Ovary (tissue), 9 donors: ENCODE measurements around the gene KCTD5. TPM values are rescaled to one million over a fixed set of nuclear protein-coding genes. Genes with fewer than 3 reads are reported as not detected.
A peak's percentile ranks its signal among the peaks of the same experiment; 100 is the strongest.
"Not testable (repeated sequence)": the region's sequence is repeated elsewhere in the genome, so short reads cannot be mapped to it uniquely, and the experiment has no call there.

Source experiments
- DNase-seq, 5 donors: peaks; one replicate each; pipeline ENCODE4 v3.0.0-alpha.2; 2019 to 2020
- H3K27ac ChIP-seq, 2 donors: fragments of 200-600 bp; one replicate each; pipeline versions ENCODE4 v1.5.1 to v1.8.0; 2019 to 2022
- H3K27me3 ChIP-seq: fragments of 200-600 bp; one replicate; pipeline ENCODE4 v1.8.0; 2022
- H3K36me3 ChIP-seq: fragments of 200-600 bp; sonication (generic); one replicate; pipeline ENCODE4 v1.5.1; 2019
- H3K4me1 ChIP-seq: one replicate; pipeline ENCODE4 v1.8.1; 2013; ENCODE audit warnings: mild to moderate bottlenecking, moderate library complexity; ENCODE audit not compliant: insufficient read depth
- H3K4me3 ChIP-seq: fragments of 200-600 bp; sonication (generic); one replicate; pipeline ENCODE4 v1.5.1; 2017
- H3K9me3 ChIP-seq, 2 donors: fragments of 200-600 bp in 1 of 2; sonication (generic) in 1 of 2; one replicate each; pipeline versions ENCODE4 v1.5.1 to v1.8.1; 2013 to 2019; ENCODE audit warnings: mild to moderate bottlenecking in 1 of 2, moderate library complexity in 1 of 2
- EP300 ChIP-seq: sonication (generic); formaldehyde crosslinking; IDR thresholded peaks from one replicate; pipeline ENCODE4 v1.6.1; 2017; ENCODE audit warnings: antibody characterized with exemption
- POLR2A ChIP-seq: fragments of 450-650 bp; IDR thresholded peaks from one replicate; pipeline ENCODE4 v1.6.1; 2017; ENCODE audit warnings: antibody characterized with exemption, mild to moderate bottlenecking, moderate library complexity
- WGBS, 3 donors: extraction: QIAGEN DNeasy Blood & Tissue Kit in 1 of 3; methylation state at CpG; one replicate each; pipeline versions ENCODE4 v1.1.5 to v1.1.7; 2013 to 2017; 5-methylcytosine and 5-hydroxymethylcytosine counted together
- intact Hi-C, 4 donors: fragments of 100-400 bp; cut with DNase I; formaldehyde crosslinking; loops; one replicate each; pipeline versions ENCODE4 v1.11.0 to v1.15.1; 2022 to 2023
- polyA plus RNA-seq, 2 donors: library from polyadenylated mRNA; stranded (reverse); fragments of 200-250 nt in 1 of 2; fragments of 350-450 nt in 1 of 2; fragmentation: Illumina TruSeq in 1 of 2; extraction: RNeasy Lipid Tissue Mini Kit (QIAGEN cat#74804) in 1 of 2; gene quantifications; one replicate each; pipeline ENCODE4 v1.2.3, GENCODE V29; 2013 to 2014
- total RNA-seq, 7 donors: library from RNA; depleted of rRNA in 2 of 7; stranded (reverse); fragments of >200 nt in 2 of 7; fragmentation: NEBNext Ultra II Directional in 3 of 7; extraction: Animal tissue kit (Norgen Biotek cat#: 25700) in 3 of 7; gene quantifications; one replicate each; pipeline versions ENCODE4 v1.1.0 to v1.2.4, GENCODE V29; 2016 to 2023
- TF ChIP-seq, protein P1 (sequence below), 3 donors: fragments of 450-650 bp in 2 of 3; fragments of 200-600 bp in 1 of 3; IDR thresholded peaks; one replicate each; pipeline versions ENCODE4 v1.5.1 to v1.8.0; 2016 to 2022; ENCODE audit warnings: antibody characterized with exemption in 3 of 3, mild to moderate bottlenecking in 1 of 3
- donor health status: DM: no; HTN: no; CAD: no; lungs with moderate emphysema.
- donor health status: DM: no; HTN: no; CAD: no.
- donor health status: Bipolar disorder and iron deficiency.
- donor health status: DM: yes; HTN: yes; CAD: no.
- donor health status: DM: no; HTN: no; CAD: no.
- donor health status: DM: yes; HTN: yes; CAD: no.

The KCTD5 gene
- total and polyA plus RNA-seq, 9 donors = 12.2 to 19.8 (median 13.3) TPM

- no peaks in the 10 kb centered on the region for H3K36me3 ChIP-seq
- no peaks in the 10 kb centered on the region for H3K27me3 ChIP-seq
- DNase-seq = peak in 1 of 5 donors; percentile 24
- H3K4me3 ChIP-seq = no peak overlapping the region
- 45 to 59% (median 48%) methylated on average over 14 of the region's 14 CpGs for WGBS, 3 donors
- intact Hi-C loops = no loop called here
- peak overlapping the region in 1 of 2 donors; percentile 23 for H3K27ac ChIP-seq
- TF ChIP-seq, protein P1, sequence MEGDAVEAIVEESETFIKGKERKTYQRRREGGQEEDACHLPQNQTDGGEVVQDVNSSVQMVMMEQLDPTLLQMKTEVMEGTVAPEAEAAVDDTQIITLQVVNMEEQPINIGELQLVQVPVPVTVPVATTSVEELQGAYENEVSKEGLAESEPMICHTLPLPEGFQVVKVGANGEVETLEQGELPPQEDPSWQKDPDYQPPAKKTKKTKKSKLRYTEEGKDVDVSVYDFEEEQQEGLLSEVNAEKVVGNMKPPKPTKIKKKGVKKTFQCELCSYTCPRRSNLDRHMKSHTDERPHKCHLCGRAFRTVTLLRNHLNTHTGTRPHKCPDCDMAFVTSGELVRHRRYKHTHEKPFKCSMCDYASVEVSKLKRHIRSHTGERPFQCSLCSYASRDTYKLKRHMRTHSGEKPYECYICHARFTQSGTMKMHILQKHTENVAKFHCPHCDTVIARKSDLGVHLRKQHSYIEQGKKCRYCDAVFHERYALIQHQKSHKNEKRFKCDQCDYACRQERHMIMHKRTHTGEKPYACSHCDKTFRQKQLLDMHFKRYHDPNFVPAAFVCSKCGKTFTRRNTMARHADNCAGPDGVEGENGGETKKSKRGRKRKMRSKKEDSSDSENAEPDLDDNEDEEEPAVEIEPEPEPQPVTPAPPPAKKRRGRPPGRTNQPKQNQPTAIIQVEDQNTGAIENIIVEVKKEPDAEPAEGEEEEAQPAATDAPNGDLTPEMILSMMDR (IDR thresholded peaks at IDR 0.05) = no peak
- TF ChIP-seq POLR2A (no peak), EP300 (no peak)
- peaks cover 18% of the 10 kb centered on the region for H3K4me1 ChIP-seq
- no peaks in the 10 kb centered on the region for H3K9me3 ChIP-seq
These were observed 10.1 kb downstream of the KCTD5 start for GRCh38 chr16:2692251-2692947.

DNA sequence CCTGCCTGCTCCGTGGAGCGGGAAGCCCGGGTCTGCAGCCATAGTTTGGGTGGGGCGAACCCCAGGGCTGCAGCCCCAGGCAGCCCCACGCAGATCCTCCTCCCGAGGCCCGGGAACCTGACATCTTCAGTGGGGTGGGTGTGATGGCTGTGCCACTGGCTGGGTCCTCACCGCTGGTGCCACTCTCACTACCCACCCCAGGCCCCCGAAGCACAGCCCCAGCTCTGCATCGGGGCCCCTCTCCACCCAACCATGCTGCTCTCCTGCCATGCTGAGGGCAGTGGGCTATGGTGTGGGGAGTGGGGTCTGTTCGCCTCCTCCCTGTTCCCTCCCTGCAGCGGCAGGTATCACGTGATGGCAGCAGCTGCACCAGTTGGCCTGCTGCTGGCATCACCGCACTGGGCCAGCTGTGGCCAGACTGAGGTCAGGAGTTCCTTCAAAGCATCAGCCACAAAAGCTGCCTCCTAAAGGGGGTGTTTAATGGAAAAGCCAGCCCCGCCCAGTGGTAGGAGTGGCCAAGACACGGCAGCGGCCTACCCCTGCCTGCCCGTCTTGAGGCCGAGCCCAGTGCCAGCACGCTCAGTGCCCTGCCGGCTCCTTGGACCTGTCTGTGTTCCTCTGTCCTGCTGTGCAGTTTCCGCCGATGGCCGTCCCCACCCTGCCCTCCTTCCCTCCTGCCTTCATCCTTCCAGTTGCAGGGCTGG lies 10.8 kb downstream of the KCTD5 start:
- 33 to 51% (median 36%) methylated on average over 24 of the region's 24 CpGs for WGBS, 3 donors
- H3K36me3 ChIP-seq = no peaks in the 10 kb centered on the region
- intact Hi-C loops = no loop called here
- TF ChIP-seq POLR2A = no peak
- no peak for TF ChIP-seq EP300
- TF ChIP-seq, protein P1 (IDR thresholded peaks at IDR 0.05) = no peak
- H3K27ac ChIP-seq = peak overlapping the region in 1 of 2 donors; percentile 23
- no peaks in the 10 kb centered on the region for H3K9me3 ChIP-seq
- DNase-seq = peak; percentile 49 to 83 (median 76)
- H3K27me3 ChIP-seq = no peaks in the 10 kb centered on the region
- peaks cover 18% of the 10 kb centered on the region for H3K4me1 ChIP-seq
- H3K4me3 ChIP-seq = no peak overlapping the region

DNA sequence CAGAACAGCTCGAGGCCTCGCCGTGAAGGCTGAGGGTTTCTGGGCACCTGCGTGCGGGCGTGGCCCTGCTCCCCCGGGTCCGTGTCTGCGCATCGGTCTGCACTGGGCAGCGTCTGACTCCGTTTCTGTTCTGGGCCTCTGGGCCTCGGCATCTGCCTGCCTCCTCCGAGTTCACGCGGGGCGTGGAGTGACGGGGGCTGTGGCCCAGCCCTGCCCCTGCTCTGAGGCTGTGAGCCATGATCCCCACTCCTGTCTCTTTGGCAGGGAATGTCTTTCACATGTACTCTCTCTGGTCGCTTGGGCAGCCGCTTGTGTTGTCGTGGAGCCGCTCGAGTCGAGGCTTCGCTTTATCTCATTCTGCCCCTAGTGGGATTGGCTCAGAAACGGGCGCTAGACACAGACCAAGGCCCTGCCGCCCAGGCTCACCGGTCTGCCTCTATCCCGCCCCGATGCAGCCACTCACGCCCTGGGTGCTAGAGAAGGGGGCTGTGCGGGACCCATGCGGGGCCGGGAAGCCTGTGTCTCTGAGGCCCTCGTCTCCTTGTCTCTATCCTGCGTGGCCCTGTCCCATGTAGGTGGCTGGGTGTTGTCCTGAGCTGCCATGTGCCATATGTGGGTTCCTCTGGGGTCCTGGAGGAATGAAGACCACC lies 14.4 kb downstream of the KCTD5 start:
- 88 to 94% (median 88%) methylated on average over 19 to 31 of the region's 37 CpGs for WGBS, 3 donors

GRCh38 chr16:2697401-2697948 lies 15.2 kb downstream of the KCTD5 start:
- Histone ChIP-seq H3K4me3 (no peak overlapping the region), H3K9me3 (no peaks in the 10 kb centered on the region), H3K4me1 (peaks cover 11% of the 10 kb centered on the region), H3K36me3 (no peaks in the 10 kb centered on the region), H3K27me3 (no peaks in the 10 kb centered on the region), H3K27ac (no peak overlapping the region)
- TF ChIP-seq, protein P1 (IDR thresholded peaks at IDR 0.05) = no peak
- no peak for TF ChIP-seq EP300
- no peak for TF ChIP-seq POLR2A
- intact Hi-C loops = no loop called here
- DNase-seq = no peak
- WGBS, 3 donors = 92 to 95% (median 92%) methylated on average over 16 to 17 of the region's 17 CpGs

More for the DNA sequence above, 14.4 kb downstream of the KCTD5 start:
- H3K4me3 ChIP-seq, H3K27me3 ChIP-seq, DNase-seq, intact Hi-C loops, H3K9me3 ChIP-seq, H3K36me3 ChIP-seq, H3K27ac ChIP-seq: not testable (repeated sequence)
- H3K4me1 ChIP-seq = peaks cover 17% of the 10 kb centered on the region
